Caco-2 (cell line): Measurements from ENCODE around the gene MIEN1. TPM values are rescaled to one million over a fixed set of nuclear protein-coding genes. Genes with fewer than 3 reads are reported as not detected.

Experiments
- BruUV-seq: library from RNA; stranded (reverse); fragments of 400-500 nt; replicated peaks from 2 replicates; lab custom pipeline; 2021; lab: Mats Ljungman, UMichigan
- CTCF ChIA-PET: fragments of 300-600 bp; sonication (Branson Sonifier 250); formaldehyde crosslinking; loops from one replicate; lab custom pipeline; 2022; ENCODE audit warnings: antibody characterized with exemption; lab: Charles Lee
- POLR2A ChIA-PET: fragments of 300-600 bp; sonication (Branson Sonifier 250); formaldehyde crosslinking; loops from one replicate; lab custom pipeline; 2022; ENCODE audit warnings: antibody characterized with exemption; lab: Charles Lee
- DNase-seq, 2 experiments: peaks; one replicate each; pipeline versions ENCODE4 v3.0.0 to v3.0.0-alpha.2; 2020 to 2022
- H3K27me3 ChIP-seq: replicated peaks from 2 replicates; pipeline ENCODE4 v1.6.0; 2011; ENCODE audit warnings: low read length; ENCODE audit not compliant: control insufficient read depth, insufficient read depth
- H3K36me3 ChIP-seq: 2 replicates; pipeline ENCODE4 v1.5.1; 2011; ENCODE audit warnings: low read length; ENCODE audit not compliant: control insufficient read depth, insufficient read depth
- H3K4me1 ChIP-seq: fragments of 250-450 bp; sonication (Bioruptor Pico); 2 replicates; pipeline ENCODE4 v1.5.1; 2020; ENCODE audit warnings: mild to moderate bottlenecking
- H3K4me3 ChIP-seq: 2 replicates; pipeline ENCODE4 v1.5.1; 2011; ENCODE audit warnings: low read depth, mild to moderate bottlenecking, control low read depth, low read length
- H3K9me3 ChIP-seq: fragments of 250-450 bp; sonication (Bioruptor Pico); 2 replicates; pipeline ENCODE4 v1.5.1; 2020; ENCODE audit warnings: mild to moderate bottlenecking, moderate library complexity
- H3K27ac Mint-ChIP-seq: one replicate; pipeline ENCODE4 v1.8.0; 2022; ENCODE audit warnings: mixed read lengths; ENCODE audit not compliant: unreplicated experiment
- H3K27me3 Mint-ChIP-seq: one replicate; pipeline ENCODE4 v1.8.0; 2022; ENCODE audit warnings: mixed read lengths; ENCODE audit not compliant: insufficient read depth, unreplicated experiment
- H3K36me3 Mint-ChIP-seq: one replicate; pipeline ENCODE4 v1.8.0; 2022; ENCODE audit warnings: mild to moderate bottlenecking, mixed read lengths; ENCODE audit not compliant: insufficient read depth, unreplicated experiment
- H3K4me1 Mint-ChIP-seq: one replicate; pipeline ENCODE4 v1.8.0; 2022; ENCODE audit warnings: low read depth, mixed read lengths; ENCODE audit not compliant: unreplicated experiment
- H3K4me3 Mint-ChIP-seq: one replicate; pipeline ENCODE4 v1.8.0; 2022; ENCODE audit warnings: mild to moderate bottlenecking, moderate library complexity, mixed read lengths; ENCODE audit not compliant: unreplicated experiment
- H3K9me3 Mint-ChIP-seq: one replicate; pipeline ENCODE4 v1.8.0; 2022; ENCODE audit warnings: mixed read lengths; ENCODE audit not compliant: unreplicated experiment
- intact Hi-C: fragments of 100-400 bp; cut with micrococcal nuclease; formaldehyde crosslinking; loops from one replicate; pipeline ENCODE4 v1.10.0; 2022; ENCODE audit not compliant: unreplicated experiment
- total RNA-seq: library from RNA; stranded (reverse); gene quantifications from 2 replicates; pipeline ENCODE4 v1.2.3, GENCODE V29; 2022
- TF ChIP-seq, protein P1 (sequence below), 2 experiments: fragments of 200-600 bp in 1 of 2; IDR thresholded peaks; 1 replicate in 1 of 2; 2 replicates in 1 of 2; pipeline versions ENCODE4 v1.5.1 to v1.8.0; 2011 to 2022; ENCODE audit warnings: antibody characterized with exemption in 1 of 2, control low read depth in 1 of 2, inconsistent platforms in 1 of 2, low read depth in 1 of 2, low read length in 1 of 2, mild to moderate bottlenecking in 1 of 2, moderate library complexity in 1 of 2; ENCODE audit not compliant: insufficient read depth in 1 of 2, severe bottlenecking in 1 of 2, unreplicated experiment in 1 of 2

MIEN1 gene
- total RNA-seq, 1 experiment from 2014 or later, result 42.9 TPM

DNA sequence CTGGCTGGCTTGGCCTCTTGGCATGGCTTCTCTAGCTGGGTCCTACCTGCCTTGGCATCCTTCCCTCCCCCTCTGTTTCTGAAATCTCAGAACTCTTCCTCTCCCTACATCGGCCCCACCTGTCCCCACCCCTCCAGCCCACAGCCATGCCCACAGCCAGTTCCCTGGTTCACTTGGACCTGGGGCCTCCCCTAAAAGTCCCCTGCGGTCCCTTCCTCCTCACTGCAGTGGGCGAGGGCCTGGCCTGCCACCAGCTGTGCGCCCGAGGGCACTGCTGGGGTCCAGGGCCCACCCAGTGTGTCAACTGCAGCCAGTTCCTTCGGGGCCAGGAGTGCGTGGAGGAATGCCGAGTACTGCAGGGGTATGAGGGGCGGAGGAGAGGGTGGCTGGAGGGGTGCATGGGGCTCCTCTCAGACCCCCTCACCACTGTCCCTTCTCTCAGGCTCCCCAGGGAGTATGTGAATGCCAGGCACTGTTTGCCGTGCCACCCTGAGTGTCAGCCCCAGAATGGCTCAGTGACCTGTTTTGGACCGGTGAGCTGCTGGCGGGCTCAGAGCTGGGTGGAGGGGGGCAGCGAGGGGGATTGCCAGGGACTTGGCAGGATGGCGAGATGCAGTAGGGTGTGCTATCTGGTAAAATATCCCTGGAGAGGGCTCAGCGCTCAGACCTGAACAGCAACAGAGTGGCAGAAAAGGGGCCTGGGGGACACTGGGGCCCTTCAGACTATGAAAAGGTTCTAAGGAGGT is 14.1 kb downstream of the MIEN1 start:
- BruUV-seq, result no TSS peak
- H3K9me3 ChIP-seq, result no peaks in the 10 kb centered on the region
- H3K27ac Mint-ChIP-seq, result no peak overlapping the region
- H3K4me3 Mint-ChIP-seq, result no peak overlapping the region
- TF ChIP-seq, protein P1, sequence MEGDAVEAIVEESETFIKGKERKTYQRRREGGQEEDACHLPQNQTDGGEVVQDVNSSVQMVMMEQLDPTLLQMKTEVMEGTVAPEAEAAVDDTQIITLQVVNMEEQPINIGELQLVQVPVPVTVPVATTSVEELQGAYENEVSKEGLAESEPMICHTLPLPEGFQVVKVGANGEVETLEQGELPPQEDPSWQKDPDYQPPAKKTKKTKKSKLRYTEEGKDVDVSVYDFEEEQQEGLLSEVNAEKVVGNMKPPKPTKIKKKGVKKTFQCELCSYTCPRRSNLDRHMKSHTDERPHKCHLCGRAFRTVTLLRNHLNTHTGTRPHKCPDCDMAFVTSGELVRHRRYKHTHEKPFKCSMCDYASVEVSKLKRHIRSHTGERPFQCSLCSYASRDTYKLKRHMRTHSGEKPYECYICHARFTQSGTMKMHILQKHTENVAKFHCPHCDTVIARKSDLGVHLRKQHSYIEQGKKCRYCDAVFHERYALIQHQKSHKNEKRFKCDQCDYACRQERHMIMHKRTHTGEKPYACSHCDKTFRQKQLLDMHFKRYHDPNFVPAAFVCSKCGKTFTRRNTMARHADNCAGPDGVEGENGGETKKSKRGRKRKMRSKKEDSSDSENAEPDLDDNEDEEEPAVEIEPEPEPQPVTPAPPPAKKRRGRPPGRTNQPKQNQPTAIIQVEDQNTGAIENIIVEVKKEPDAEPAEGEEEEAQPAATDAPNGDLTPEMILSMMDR (IDR thresholded peaks at IDR 0.05; ENCODE audit: insufficient read depth in 1 of 2, low read depth in 1 of 2, low read length in 1 of 2, severe bottlenecking in 1 of 2, unreplicated experiment in 1 of 2), result no peak
- H3K4me1 ChIP-seq, result no peaks in the 10 kb centered on the region
- H3K9me3 Mint-ChIP-seq, result no peaks in the 10 kb centered on the region
- peaks cover 72% of the 10 kb centered on the region for H3K36me3 Mint-ChIP-seq
- no peak overlapping the region for H3K4me3 ChIP-seq
- H3K36me3 ChIP-seq, result peaks cover 7% of the 10 kb centered on the region
- H3K27me3 ChIP-seq, result no peaks in the 10 kb centered on the region
- DNase-seq, result no peak
- no peaks in the 10 kb centered on the region for H3K27me3 Mint-ChIP-seq
- ChIA-PET CTCF (interaction anchor here (0.7 kb wide), 1 partner anchor 12 kb away, joined by 3 read pairs; no protein-coding TSS in a partner anchor), POLR2A (no interaction called here)
- intact Hi-C loops, result no loop called here
- no peaks in the 10 kb centered on the region for H3K4me1 Mint-ChIP-seq

DNA sequence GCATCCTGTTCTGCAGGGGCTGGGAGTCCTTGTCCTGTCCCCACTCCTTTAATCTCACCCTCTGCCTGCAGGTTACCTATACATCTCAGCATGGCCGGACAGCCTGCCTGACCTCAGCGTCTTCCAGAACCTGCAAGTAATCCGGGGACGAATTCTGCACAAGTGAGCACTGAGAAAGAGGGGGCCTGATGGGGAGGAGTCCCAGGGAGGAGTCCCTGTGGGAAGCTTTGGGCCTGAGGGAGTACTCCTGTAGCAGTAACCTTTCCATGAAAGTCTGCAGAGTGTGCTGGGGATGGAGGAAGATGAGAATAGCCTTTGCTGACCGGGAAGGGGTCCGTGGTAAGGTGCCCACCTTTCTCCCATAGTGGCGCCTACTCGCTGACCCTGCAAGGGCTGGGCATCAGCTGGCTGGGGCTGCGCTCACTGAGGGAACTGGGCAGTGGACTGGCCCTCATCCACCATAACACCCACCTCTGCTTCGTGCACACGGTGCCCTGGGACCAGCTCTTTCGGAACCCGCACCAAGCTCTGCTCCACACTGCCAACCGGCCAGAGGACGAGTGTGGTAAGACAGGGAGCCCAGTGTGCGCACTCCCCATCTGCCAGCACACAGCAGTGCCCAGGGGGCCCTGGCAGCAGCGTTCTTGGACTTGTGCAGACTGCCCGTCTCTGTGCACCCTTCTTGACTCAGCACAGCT is 14.8 kb downstream of the MIEN1 start:
- no TSS peak for BruUV-seq
- H3K36me3 Mint-ChIP-seq, result peaks cover 72% of the 10 kb centered on the region
- H3K4me1 ChIP-seq, result no peaks in the 10 kb centered on the region
- no peaks in the 10 kb centered on the region for H3K27me3 Mint-ChIP-seq
- H3K36me3 ChIP-seq, result peaks cover 7% of the 10 kb centered on the region
- no peak overlapping the region for H3K27ac Mint-ChIP-seq
- H3K9me3 ChIP-seq, result no peaks in the 10 kb centered on the region
- H3K4me3 Mint-ChIP-seq, result no peak overlapping the region
- TF ChIP-seq, protein P1 (IDR thresholded peaks at IDR 0.05; ENCODE audit: insufficient read depth in 1 of 2, low read depth in 1 of 2, low read length in 1 of 2, severe bottlenecking in 1 of 2, unreplicated experiment in 1 of 2), result no peak
- no peaks in the 10 kb centered on the region for H3K9me3 Mint-ChIP-seq
- CTCF ChIA-PET, result interaction anchor here (0.7 kb wide), 1 partner anchor 11 kb away, joined by 3 read pairs; no protein-coding TSS in a partner anchor
- DNase-seq, result no peak
- H3K4me3 ChIP-seq, result no peak overlapping the region
- POLR2A ChIA-PET, result interaction anchor here (1.1 kb wide), 1 partner anchor 15 kb away, joined by 3 read pairs; the partner anchor contains the start of gene ERBB2
- intact Hi-C loops, result no loop called here
- H3K4me1 Mint-ChIP-seq, result no peaks in the 10 kb centered on the region
- no peaks in the 10 kb centered on the region for H3K27me3 ChIP-seq

DNA sequence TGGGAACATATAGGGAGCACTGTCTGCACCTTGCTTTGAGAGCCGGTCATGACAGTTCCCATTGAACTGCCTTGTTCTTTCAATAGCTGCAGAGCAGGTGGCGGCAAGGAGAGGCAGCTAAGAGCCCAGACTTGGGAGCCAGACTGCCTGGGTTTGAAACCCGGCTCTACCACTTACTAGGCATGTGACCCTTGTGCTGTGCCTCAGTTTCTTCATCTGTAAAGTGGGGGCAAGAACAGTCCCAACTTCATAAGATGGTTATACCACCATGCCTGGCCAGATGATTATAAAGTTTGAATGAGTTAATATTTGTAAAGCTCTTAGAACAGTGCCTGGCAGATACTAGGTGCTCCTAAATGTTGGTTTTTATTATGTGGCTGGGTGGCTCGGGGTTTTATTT is 16.1 kb downstream of the MIEN1 start:
- Histone ChIP-seq H3K36me3 (peaks cover 8% of the 10 kb centered on the region), H3K4me1 (no peaks in the 10 kb centered on the region), H3K4me3 (no peak overlapping the region), H3K27me3 (no peaks in the 10 kb centered on the region), H3K9me3 (no peaks in the 10 kb centered on the region)
- BruUV-seq, result no TSS peak
- Mint-ChIP-seq H3K4me3 (no peak overlapping the region), H3K9me3 (no peaks in the 10 kb centered on the region), H3K27me3 (no peaks in the 10 kb centered on the region), H3K27ac (no peak overlapping the region), H3K4me1 (no peaks in the 10 kb centered on the region), H3K36me3 (peaks cover 74% of the 10 kb centered on the region)
- POLR2A ChIA-PET, result interaction anchor here (1.1 kb wide), 1 partner anchor 14 kb away, joined by 3 read pairs; the partner anchor contains the start of gene ERBB2
- intact Hi-C loops, result no loop called here
- CTCF ChIA-PET, result interaction anchor here (0.7 kb wide), 1 partner anchor 22 kb away, joined by 4 read pairs; no protein-coding TSS in a partner anchor
- DNase-seq, result no peak
- TF ChIP-seq, protein P1 (IDR thresholded peaks at IDR 0.05; ENCODE audit: insufficient read depth in 1 of 2, low read depth in 1 of 2, low read length in 1 of 2, severe bottlenecking in 1 of 2, unreplicated experiment in 1 of 2), result no peak
